Ascending aorta (tissue), 2 donors: ENCODE results near the gene S100A11. TPM values are rescaled to one million over a fixed set of nuclear protein-coding genes. Genes with fewer than 3 reads are reported as not detected.
"Not testable (repeated sequence)": the region's sequence is repeated elsewhere in the genome, so short reads cannot be mapped to it uniquely, and the experiment has no call there.

Experiments
- DNase-seq, 2 donors: peaks; one replicate each; pipeline ENCODE4 v3.0.0-alpha.2; 2019; ENCODE audit warnings: low spot score in 2 of 2
- H3K27ac ChIP-seq, 2 donors: fragments of 200-600 bp; sonication (generic); one replicate each; pipeline ENCODE4 v1.5.1; 2016 to 2017; ENCODE audit warnings: mild to moderate bottlenecking in 1 of 2
- H3K27me3 ChIP-seq: fragments of 200-600 bp; sonication (generic); one replicate; pipeline ENCODE4 v1.5.1; 2017
- H3K36me3 ChIP-seq, 2 donors: fragments of 200-600 bp; sonication (generic); one replicate each; pipeline ENCODE4 v1.5.1; 2016
- H3K4me1 ChIP-seq, 2 donors: fragments of 200-600 bp; sonication (generic); one replicate each; pipeline ENCODE4 v1.5.1; 2016 to 2017; ENCODE audit warnings: mild to moderate bottlenecking in 1 of 2
- H3K4me3 ChIP-seq, 2 donors: fragments of 200-600 bp; sonication (generic); one replicate each; pipeline ENCODE4 v1.5.1; 2016 to 2017; ENCODE audit warnings: mild to moderate bottlenecking in 1 of 2
- H3K9me3 ChIP-seq, 2 donors: fragments of 200-600 bp; sonication (generic); one replicate each; pipeline ENCODE4 v1.5.1; 2016
- intact Hi-C: fragments of 100-400 bp; cut with DNase I; formaldehyde crosslinking; loops from one replicate; pipeline ENCODE4 v1.15.1; 2023
- total RNA-seq: library from RNA; depleted of rRNA; stranded (reverse); fragments of >200 nt; gene quantifications from one replicate; pipeline ENCODE4 v1.1.0, GENCODE V29; 2016
- TF ChIP-seq, protein P1 (sequence below), 3 experiments: fragments of 200-600 bp in 2 of 3; fragments of 450-650 bp in 1 of 3; sonication (generic) in 2 of 3; IDR thresholded peaks; one replicate each; pipeline ENCODE4 v1.5.1; 2016 to 2019; ENCODE audit warnings: antibody characterized with exemption in 3 of 3, mild to moderate bottlenecking in 1 of 3, moderate library complexity in 1 of 3

Gene S100A11
- 442 TPM for total RNA-seq

DNA sequence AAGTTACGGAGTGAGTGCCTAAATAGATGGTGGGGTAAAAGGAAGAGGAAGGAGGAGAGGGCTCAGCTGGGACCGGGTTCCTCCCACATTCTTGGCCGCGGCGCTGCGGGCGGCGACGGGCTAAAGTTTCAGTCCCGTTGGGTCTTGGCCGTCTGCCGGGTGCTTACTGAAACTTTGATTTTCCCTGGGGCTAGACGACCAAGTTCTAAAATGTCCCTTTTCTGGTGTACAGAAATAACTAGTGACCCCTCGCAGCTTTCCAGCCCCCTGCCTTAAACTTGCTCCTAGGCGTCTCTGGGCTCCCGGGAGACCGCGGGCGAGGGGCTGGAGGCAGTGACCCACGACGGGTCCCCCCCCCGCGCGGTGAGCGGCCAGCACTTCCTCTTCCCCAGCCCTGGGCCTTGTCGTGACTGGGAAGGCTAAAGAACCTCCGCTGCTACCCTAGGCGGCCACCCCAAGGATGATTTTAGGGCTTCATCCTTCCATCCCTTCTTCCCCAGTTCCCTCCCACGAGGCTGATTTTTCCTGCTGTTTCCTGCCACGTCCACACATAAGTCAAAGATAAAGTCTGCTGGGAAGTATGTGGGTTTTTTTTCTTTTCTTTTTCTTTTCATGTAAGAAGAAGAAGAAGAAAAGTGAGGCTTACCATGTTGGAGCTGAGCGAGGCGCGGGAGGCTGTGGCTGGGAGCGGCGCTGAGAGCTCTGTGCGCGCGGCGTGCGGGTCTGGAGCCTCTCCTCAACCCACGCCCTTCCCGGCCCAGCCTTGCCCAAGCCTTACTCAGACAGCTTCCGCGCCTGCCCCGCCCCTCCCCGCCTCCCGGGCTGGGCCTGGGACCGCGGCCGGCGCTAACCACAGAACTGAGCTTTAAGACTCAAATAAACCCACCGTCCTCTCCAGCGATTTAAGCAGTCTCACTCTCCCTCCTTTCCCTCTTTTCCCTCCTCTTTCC, at the start of gene S100A11:
Gene S100A11 (minus strand): TSS at position 738 of the 950 bp plus-strand sequence. CDS start 89 bp downstream, at position 649.
- Histone ChIP-seq H3K27me3 (no peaks in the 10 kb centered on the region), H3K9me3 (no peaks in the 10 kb centered on the region), H3K27ac (peak within 1 kb of the TSS; percentile 89 to 98), H3K4me3 (peak within 1 kb of the TSS; percentile 79 to 83), H3K4me1 (peaks cover 6 to 19% of the 10 kb centered on the region in 2 donors), H3K36me3 (peaks cover 23 to 26% of the 10 kb centered on the region in 2 donors)
- TF ChIP-seq, protein P1, sequence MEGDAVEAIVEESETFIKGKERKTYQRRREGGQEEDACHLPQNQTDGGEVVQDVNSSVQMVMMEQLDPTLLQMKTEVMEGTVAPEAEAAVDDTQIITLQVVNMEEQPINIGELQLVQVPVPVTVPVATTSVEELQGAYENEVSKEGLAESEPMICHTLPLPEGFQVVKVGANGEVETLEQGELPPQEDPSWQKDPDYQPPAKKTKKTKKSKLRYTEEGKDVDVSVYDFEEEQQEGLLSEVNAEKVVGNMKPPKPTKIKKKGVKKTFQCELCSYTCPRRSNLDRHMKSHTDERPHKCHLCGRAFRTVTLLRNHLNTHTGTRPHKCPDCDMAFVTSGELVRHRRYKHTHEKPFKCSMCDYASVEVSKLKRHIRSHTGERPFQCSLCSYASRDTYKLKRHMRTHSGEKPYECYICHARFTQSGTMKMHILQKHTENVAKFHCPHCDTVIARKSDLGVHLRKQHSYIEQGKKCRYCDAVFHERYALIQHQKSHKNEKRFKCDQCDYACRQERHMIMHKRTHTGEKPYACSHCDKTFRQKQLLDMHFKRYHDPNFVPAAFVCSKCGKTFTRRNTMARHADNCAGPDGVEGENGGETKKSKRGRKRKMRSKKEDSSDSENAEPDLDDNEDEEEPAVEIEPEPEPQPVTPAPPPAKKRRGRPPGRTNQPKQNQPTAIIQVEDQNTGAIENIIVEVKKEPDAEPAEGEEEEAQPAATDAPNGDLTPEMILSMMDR (IDR thresholded peaks at IDR 0.05), result no peak
- DNase-seq, result peak; percentile 77 to 95
- intact Hi-C loops, result loop anchor here (1.0 to 2.0 kb wide), 3 partner anchors 12 to 127 kb away; partner anchors contain the start of genes S100A10 and THEM4

DNA sequence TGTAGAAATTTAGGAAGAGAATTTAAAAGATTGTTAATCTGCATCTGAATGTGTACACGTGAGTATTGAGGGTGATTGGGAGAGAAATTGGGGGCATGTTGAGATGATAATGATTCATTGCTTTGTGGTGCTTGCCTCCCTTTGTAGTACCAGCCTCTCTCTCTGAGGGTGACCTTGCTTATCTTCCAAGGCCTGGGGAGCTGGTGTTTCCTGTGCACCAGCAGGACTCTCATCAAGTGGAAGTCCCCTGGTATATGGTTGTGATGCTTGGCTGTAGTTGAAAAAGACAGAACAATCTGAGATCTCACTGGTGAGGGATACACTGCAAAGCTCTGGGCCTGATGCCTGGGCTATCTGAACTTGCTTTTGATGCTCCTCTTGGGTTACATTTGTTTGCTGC, 48.0 kb upstream of the S100A11 start:
- no peak for DNase-seq
- H3K36me3 ChIP-seq, result no peaks in the 10 kb centered on the region

DNA sequence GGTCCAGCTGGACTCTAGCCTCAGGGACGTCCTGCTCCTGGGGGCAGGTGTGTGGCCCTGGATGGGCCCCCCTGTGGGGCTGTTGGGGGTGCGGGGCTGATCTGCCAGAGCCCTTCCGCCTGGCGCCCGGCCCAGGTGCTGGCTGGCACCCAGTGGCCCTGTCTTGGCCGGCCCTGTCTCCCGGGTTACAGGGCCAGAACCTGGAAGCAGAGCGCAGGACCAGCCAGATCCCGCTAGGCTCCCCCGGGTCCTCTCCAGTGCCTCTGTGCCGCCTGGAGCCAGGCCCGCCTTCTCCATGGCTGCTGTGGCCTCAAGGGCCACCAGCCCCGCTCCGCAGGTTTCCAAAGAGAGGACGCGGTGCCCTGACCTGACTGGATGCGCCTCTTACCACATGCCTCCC, 44.2 kb upstream of the S100A11 start:
- H3K36me3 ChIP-seq, H3K27me3 ChIP-seq, H3K4me3 ChIP-seq, DNase-seq, H3K4me1 ChIP-seq, H3K27ac ChIP-seq, intact Hi-C loops, H3K9me3 ChIP-seq: not testable (repeated sequence)

More for the DNA sequence above, 48.0 kb upstream of the S100A11 start:
- no peak overlapping the region for H3K4me3 ChIP-seq
- H3K27ac ChIP-seq, result no peak overlapping the region
- H3K9me3 ChIP-seq, result no peaks in the 10 kb centered on the region
- H3K4me1 ChIP-seq, result no peaks in the 10 kb centered on the region
- H3K27me3 ChIP-seq, result no peaks in the 10 kb centered on the region
- TF ChIP-seq, protein P1 (IDR thresholded peaks at IDR 0.05), result no peak
- intact Hi-C loops, result no loop called here

DNA sequence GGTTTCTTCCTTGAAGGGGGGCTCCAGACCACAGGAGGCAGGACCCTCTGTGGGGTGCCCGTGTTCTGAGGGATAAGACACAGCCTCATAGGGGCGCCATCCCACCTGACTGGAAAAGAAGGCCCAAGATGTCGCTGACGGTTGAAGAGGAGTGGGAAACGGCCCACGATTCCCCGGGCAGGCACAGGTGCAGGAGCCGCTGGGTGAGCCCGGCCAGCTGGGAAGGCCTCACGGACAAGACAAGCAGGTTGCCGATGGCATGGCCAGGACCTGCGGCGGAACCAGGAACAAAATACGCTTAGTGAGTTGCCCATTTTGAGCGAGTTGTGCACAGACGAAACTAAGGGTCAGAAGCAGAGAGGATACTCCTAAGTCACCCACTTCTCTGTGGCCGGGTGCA, 43.7 kb upstream of the S100A11 start:
- H3K9me3 ChIP-seq, DNase-seq, H3K27ac ChIP-seq, intact Hi-C loops, H3K36me3 ChIP-seq, H3K4me1 ChIP-seq, H3K4me3 ChIP-seq, H3K27me3 ChIP-seq: not testable (repeated sequence)

- Histone ChIP-seq H3K27ac (no peak overlapping the region), H3K27me3 (no peaks in the 10 kb centered on the region), H3K4me1 (no peaks in the 10 kb centered on the region), H3K36me3 (no peaks in the 10 kb centered on the region), H3K4me3 (no peak overlapping the region), H3K9me3 (no peaks in the 10 kb centered on the region)
- DNase-seq, result no peak
- TF ChIP-seq, protein P1 (IDR thresholded peaks at IDR 0.05), result no peak
- intact Hi-C loops, result no loop called here
These were observed 42.1 kb upstream of the S100A11 start for GRCh38 chr1:152078831-152079441.

- Histone ChIP-seq H3K4me3 (no peak overlapping the region), H3K4me1 (no peaks in the 10 kb centered on the region), H3K36me3 (no peaks in the 10 kb centered on the region), H3K27me3 (no peaks in the 10 kb centered on the region), H3K27ac (no peak overlapping the region), H3K9me3 (no peaks in the 10 kb centered on the region)
- intact Hi-C loops, result no loop called here
- DNase-seq, result no peak
- TF ChIP-seq, protein P1 (IDR thresholded peaks at IDR 0.05), result no peak
These were observed 35.5 kb upstream of the S100A11 start for GRCh38 chr1:152072311-152072710.
